Ascending aorta (tissue), 2 donors: ENCODE data around the gene PHACTR2. TPM values are rescaled to one million over a fixed set of nuclear protein-coding genes. Genes with fewer than 3 reads are reported as not detected.
A peak's percentile ranks its signal among the peaks of the same experiment; 100 is the strongest.
"Not testable (repeated sequence)": the region's sequence is repeated elsewhere in the genome, so short reads cannot be mapped to it uniquely, and the experiment has no call there.

Experiments used
- DNase-seq, 2 donors: peaks; one replicate each; pipeline ENCODE4 v3.0.0-alpha.2; 2019; ENCODE audit warnings: low spot score in 2 of 2
- H3K27ac ChIP-seq, 2 donors: fragments of 200-600 bp; sonication (generic); one replicate each; pipeline ENCODE4 v1.5.1; 2016 to 2017; ENCODE audit warnings: mild to moderate bottlenecking in 1 of 2
- H3K27me3 ChIP-seq: fragments of 200-600 bp; sonication (generic); one replicate; pipeline ENCODE4 v1.5.1; 2017
- H3K36me3 ChIP-seq, 2 donors: fragments of 200-600 bp; sonication (generic); one replicate each; pipeline ENCODE4 v1.5.1; 2016
- H3K4me1 ChIP-seq, 2 donors: fragments of 200-600 bp; sonication (generic); one replicate each; pipeline ENCODE4 v1.5.1; 2016 to 2017; ENCODE audit warnings: mild to moderate bottlenecking in 1 of 2
- H3K4me3 ChIP-seq, 2 donors: fragments of 200-600 bp; sonication (generic); one replicate each; pipeline ENCODE4 v1.5.1; 2016 to 2017; ENCODE audit warnings: mild to moderate bottlenecking in 1 of 2
- H3K9me3 ChIP-seq, 2 donors: fragments of 200-600 bp; sonication (generic); one replicate each; pipeline ENCODE4 v1.5.1; 2016
- intact Hi-C: fragments of 100-400 bp; cut with DNase I; formaldehyde crosslinking; loops from one replicate; pipeline ENCODE4 v1.15.1; 2023
- total RNA-seq: library from RNA; depleted of rRNA; stranded (reverse); fragments of >200 nt; gene quantifications from one replicate; pipeline ENCODE4 v1.1.0, GENCODE V29; 2016
- TF ChIP-seq, protein P1 (sequence below), 3 experiments: fragments of 200-600 bp in 2 of 3; fragments of 450-650 bp in 1 of 3; sonication (generic) in 2 of 3; IDR thresholded peaks; one replicate each; pipeline ENCODE4 v1.5.1; 2016 to 2019; ENCODE audit warnings: antibody characterized with exemption in 3 of 3, mild to moderate bottlenecking in 1 of 3, moderate library complexity in 1 of 3

The PHACTR2 gene
- total RNA-seq, 1 donor from 2014 or later, result 112 TPM

DNA sequence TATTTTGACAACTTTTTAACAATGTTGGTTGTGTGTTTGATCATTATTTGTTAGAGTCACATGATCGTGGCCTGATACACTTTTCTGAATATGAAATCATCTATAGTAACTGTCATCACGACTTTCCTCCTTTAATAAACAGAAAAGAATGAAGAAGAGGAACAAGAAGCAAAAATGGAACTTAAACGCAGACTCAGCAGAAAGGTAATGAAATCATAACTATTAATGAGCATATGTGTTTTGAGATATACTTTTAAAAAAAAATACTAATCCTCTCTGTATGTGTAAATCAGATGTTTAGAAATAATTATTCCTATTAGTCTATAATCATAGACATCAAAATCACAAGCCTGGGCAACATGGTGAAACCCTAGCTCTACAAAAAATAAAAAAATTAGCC, 105.3 kb downstream of the PHACTR2 start:
- Histone ChIP-seq H3K4me1 (peaks cover 0 to 2% of the 10 kb centered on the region in 2 donors), H3K27ac (peak overlapping the region in 1 of 2 donors; percentile 58), H3K27me3 (no peaks in the 10 kb centered on the region), H3K9me3 (peaks cover 6 to 10% of the 10 kb centered on the region in 2 donors), H3K4me3 (no peak overlapping the region), H3K36me3 (peaks cover 8 to 39% of the 10 kb centered on the region in 2 donors)
- no peak for DNase-seq
- intact Hi-C loops, result no loop called here
- TF ChIP-seq, protein P1, sequence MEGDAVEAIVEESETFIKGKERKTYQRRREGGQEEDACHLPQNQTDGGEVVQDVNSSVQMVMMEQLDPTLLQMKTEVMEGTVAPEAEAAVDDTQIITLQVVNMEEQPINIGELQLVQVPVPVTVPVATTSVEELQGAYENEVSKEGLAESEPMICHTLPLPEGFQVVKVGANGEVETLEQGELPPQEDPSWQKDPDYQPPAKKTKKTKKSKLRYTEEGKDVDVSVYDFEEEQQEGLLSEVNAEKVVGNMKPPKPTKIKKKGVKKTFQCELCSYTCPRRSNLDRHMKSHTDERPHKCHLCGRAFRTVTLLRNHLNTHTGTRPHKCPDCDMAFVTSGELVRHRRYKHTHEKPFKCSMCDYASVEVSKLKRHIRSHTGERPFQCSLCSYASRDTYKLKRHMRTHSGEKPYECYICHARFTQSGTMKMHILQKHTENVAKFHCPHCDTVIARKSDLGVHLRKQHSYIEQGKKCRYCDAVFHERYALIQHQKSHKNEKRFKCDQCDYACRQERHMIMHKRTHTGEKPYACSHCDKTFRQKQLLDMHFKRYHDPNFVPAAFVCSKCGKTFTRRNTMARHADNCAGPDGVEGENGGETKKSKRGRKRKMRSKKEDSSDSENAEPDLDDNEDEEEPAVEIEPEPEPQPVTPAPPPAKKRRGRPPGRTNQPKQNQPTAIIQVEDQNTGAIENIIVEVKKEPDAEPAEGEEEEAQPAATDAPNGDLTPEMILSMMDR (IDR thresholded peaks at IDR 0.05), result no peak

DNA sequence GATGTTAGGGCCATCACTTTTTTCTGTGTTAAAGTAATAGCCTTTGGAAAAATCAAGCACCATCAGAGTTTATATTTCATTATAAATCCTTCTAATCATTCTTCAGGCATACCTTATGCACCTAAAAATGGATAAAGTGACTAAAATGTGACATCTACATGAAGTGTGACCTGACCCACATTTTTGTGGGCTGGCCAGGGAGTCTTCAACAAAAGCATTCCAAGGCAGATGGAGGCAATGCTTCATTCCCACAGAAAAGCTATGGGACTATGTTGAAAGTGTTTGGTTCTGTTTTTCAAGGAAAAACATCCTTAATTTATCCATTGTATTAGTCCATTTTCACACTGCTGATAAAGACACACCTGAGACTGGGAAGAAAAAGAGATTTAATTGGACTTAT, 106.6 kb downstream of the PHACTR2 start:
- no peak overlapping the region for H3K4me3 ChIP-seq
- intact Hi-C loops, result no loop called here
- no peaks in the 10 kb centered on the region for H3K27me3 ChIP-seq
- no peak for DNase-seq
- H3K9me3 ChIP-seq, result peaks cover 6 to 10% of the 10 kb centered on the region in 2 donors
- TF ChIP-seq, protein P1 (IDR thresholded peaks at IDR 0.05), result no peak
- H3K36me3 ChIP-seq, result peaks cover 8 to 52% of the 10 kb centered on the region in 2 donors
- peaks cover 0 to 2% of the 10 kb centered on the region in 2 donors for H3K4me1 ChIP-seq
- H3K27ac ChIP-seq, result no peak overlapping the region

DNA sequence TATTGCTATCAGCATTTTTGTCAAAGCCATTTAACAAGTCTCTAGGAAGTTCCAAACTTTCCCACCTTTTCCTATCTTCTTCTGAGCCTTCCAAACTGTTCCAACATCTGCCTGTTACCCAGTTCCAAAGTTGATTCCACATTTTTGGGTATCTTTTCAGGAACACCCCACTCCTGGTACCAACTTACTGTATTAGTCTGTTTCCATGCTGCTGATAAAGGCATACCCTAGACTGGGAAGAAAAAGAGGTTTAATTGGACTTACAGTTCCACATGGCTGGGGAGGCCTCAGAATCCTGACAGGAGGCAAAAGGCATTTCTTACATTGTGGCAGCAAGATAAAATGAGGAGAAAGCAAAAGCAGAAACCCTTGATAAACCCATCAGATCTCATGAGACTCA, 108.6 kb downstream of the PHACTR2 start:
- Histone ChIP-seq H3K36me3 (peaks cover 3 to 60% of the 10 kb centered on the region in 2 donors), H3K9me3 (peaks cover 6 to 10% of the 10 kb centered on the region in 2 donors)
- H3K4me1 ChIP-seq, H3K27me3 ChIP-seq, H3K4me3 ChIP-seq, H3K27ac ChIP-seq, intact Hi-C loops, DNase-seq: not testable (repeated sequence)

DNA sequence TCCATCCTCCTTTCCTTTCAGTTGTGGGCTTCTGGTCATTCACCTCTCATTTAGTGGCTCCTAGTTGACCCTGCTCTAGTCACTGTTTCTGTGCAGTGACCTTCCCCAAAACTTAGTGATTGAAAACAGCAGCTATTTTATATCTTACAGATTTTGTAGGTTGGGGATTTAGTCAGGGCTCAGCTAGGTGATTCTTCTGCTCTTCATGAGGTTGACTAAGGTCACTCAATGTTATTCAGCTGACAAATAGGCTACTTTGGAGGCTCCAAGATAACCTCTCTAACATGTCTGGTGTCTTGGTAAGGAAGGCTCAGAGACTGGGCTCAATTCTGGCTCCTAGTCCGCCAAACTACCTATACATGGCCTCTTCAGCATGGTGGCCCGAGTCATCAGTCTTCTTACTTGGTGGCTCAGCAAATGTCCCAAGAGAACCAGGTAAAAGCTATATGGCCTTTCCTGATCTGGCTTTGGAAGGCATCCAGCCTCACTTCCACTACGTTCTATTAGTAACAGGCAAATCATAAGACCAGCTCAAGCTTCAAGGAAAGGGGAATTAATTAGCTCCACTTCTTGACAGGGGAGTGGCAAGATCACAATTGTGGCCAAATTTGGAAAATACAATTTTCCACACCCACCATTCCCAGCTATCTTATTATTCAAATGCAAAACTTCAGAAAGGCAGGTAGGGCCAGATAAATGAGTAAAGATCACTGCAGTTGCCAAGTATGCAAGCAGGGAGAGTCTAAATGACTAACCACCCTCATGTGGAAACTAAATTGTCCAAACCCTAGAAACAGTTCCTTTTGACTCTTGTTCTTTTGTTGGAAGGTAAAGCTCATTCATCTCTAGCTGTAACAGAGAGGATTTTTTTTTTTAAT, 114.9 kb downstream of the PHACTR2 start:
- Histone ChIP-seq H3K36me3 (peaks cover 0 to 57% of the 10 kb centered on the region in 2 donors), H3K9me3 (peaks cover 0 to 6% of the 10 kb centered on the region in 2 donors), H3K4me1 (no peaks in the 10 kb centered on the region), H3K27ac (no peak overlapping the region), H3K27me3 (no peaks in the 10 kb centered on the region), H3K4me3 (no peak overlapping the region)
- no peak for DNase-seq
- TF ChIP-seq, protein P1 (IDR thresholded peaks at IDR 0.05), result no peak
- intact Hi-C loops, result no loop called here

DNA sequence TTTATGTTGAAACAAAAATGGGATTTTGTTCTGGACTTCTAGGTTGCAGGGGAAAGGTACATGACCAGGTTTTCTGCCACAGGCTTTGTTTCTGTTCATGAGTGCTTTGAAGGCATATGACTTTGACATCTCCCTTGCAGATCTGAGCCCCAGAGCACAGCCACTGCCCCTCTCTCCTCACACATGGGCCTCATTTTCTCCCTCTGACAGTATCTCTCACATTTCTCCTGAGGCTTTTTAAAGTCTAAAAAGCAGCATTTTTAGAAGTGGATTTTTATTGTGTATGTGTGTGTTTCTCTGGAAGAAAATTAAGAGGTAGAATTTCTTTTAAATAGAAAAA, 115.5 kb downstream of the PHACTR2 start:
- H3K4me1 ChIP-seq, result no peaks in the 10 kb centered on the region
- H3K36me3 ChIP-seq, result peaks cover 0 to 54% of the 10 kb centered on the region in 2 donors
- no peak overlapping the region for H3K27ac ChIP-seq
- no peak for DNase-seq
- H3K27me3 ChIP-seq, result no peaks in the 10 kb centered on the region
- TF ChIP-seq, protein P1 (IDR thresholded peaks at IDR 0.05), result no peak
- H3K4me3 ChIP-seq, result no peak overlapping the region
- intact Hi-C loops, result no loop called here
- peaks cover 0 to 6% of the 10 kb centered on the region in 2 donors for H3K9me3 ChIP-seq

DNA sequence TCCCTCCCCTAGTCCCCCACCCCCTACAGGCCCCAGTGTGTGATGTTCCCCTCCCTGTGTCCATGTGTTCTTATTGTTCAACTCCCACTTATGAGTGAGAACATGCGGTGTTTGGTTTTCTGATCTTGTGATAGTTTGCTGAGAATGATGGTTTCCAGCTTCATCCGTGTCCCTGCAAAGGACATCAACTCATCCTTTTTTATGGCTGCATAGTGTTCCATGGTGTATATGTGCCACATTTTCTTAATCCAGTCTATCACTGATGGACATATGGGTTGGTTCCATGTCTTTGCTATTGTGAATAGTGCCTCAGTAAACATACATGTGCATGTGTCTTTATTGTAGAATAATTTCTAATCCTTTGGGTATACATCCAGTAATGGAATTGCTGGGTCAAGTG, 118.8 kb downstream of the PHACTR2 start:
- H3K4me1 ChIP-seq, intact Hi-C loops, H3K27me3 ChIP-seq, H3K4me3 ChIP-seq, H3K27ac ChIP-seq, H3K9me3 ChIP-seq, DNase-seq: not testable (repeated sequence)
- peaks cover 3 to 26% of the 10 kb centered on the region in 2 donors for H3K36me3 ChIP-seq

DNA sequence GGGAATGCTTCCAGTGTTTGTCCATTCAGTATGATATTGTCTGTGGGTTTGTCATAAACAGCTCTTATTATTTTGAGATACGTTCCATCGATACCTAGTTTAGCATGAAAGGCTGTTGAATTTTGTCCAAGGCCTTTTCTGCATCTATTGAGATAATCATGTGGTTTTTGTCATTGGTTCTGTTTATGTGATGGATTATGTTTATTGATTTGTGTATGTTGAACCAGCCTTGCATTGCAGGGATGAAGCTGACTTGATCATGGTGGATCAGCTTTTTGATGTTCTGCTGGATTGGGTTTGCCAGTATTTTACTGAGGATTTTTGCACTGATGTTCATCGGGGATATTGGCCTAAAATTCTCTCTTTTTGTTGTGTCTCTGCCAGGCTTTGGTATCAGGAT, 120.7 kb downstream of the PHACTR2 start:
- H3K9me3 ChIP-seq, intact Hi-C loops, DNase-seq, H3K4me1 ChIP-seq, H3K27ac ChIP-seq, H3K27me3 ChIP-seq, H3K4me3 ChIP-seq: not testable (repeated sequence)
- H3K36me3 ChIP-seq, result peaks cover 3 to 11% of the 10 kb centered on the region in 2 donors
